ENCODE measurements around the gene CDC5L.
A peak's percentile ranks its signal among the peaks of the same experiment; 100 is the strongest.

CDC5L gene

DNA sequence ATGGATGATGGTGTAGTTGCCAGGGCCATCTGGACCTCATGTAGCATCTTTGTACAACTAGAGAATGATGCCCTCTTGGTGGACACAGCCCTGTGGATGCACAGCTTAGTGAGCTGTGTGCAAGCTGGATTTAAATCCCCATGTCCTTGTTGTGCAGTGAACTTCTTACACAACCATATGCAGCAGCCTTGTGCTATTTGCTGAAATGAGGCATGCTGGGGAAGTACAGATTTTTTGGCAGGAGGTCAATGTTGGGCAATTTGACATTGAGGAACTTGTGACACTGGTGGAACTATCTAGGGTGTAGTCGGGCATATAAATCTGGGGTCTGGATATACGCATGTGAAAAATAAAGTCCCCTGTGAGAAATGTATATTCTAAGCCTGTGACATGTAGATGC is 5.8 kb upstream of the CDC5L start:
- Histone ChIP-seq H3K14ac (ENCODE audit: low read length) (no peak overlapping the region), H3K23ac (ENCODE audit: low read length) (no peak overlapping the region), H2AK5ac (ENCODE audit: low read length) (no peak overlapping the region), H2BK5ac (ENCODE audit: low read depth, low read length, poor library complexity) (no peak overlapping the region), H3K18ac (ENCODE audit: low read length) (no peak overlapping the region), H3K4ac (ENCODE audit: low read depth, low read length) (no peak overlapping the region), H3K4me2 (ENCODE audit: low read length) (no peak overlapping the region), H2BK120ac (ENCODE audit: insufficient read depth, low read length, poor library complexity) (no peak overlapping the region), H3K36me3 (ENCODE audit: control insufficient read depth in 1 of 2, insufficient read depth in 2 of 2, low read length in 2 of 2) (peaks cover 0 to 1% of the 10 kb centered on the region in 2 experiments), H3K79me2 (ENCODE audit: control insufficient read depth, insufficient read depth, low read length, poor library complexity) (no peaks in the 10 kb centered on the region), H2BK12ac (ENCODE audit: low read length) (no peak overlapping the region), H3K27me3 (ENCODE audit: insufficient read depth, low read length) (no peaks in the 10 kb centered on the region), H4K12ac (ENCODE audit: low read depth, low read length) (no peak overlapping the region), H3K27ac (ENCODE audit: low read depth, low read length) (no peak overlapping the region), H3K4me1 (ENCODE audit: control insufficient read depth in 1 of 2, insufficient read depth in 2 of 2, low read length in 2 of 2) (peaks cover 0 to 2% of the 10 kb centered on the region in 2 experiments), H2AFZ (ENCODE audit: insufficient read depth, low read length, poor library complexity) (no peak overlapping the region), H3K79me1 (ENCODE audit: low read length) (no peaks in the 10 kb centered on the region), H4K8ac (ENCODE audit: low read depth, low read length) (no peak overlapping the region), H3K9me3 (ENCODE audit: insufficient read depth, low read depth, low read length) (no peaks in the 10 kb centered on the region), H3K9ac (ENCODE audit: low read length) (peak overlapping the region; percentile 65), H3K4me3 (ENCODE audit: low read depth, low read length) (no peak overlapping the region), H4K91ac (ENCODE audit: low read depth, low read length) (no peak overlapping the region)
- no CpG with 5 or more reads among the region's 2 CpGs for WGBS (ENCODE audit: extremely low coverage, insufficient coverage, insufficient read length)
- peak; percentile 5 to 37 for DNase-seq

- Histone ChIP-seq H3K4ac (ENCODE audit: low read depth, low read length) (no peak overlapping the region), H4K91ac (ENCODE audit: low read depth, low read length) (no peak overlapping the region), H3K9ac (ENCODE audit: low read length) (no peak overlapping the region), H4K12ac (ENCODE audit: low read depth, low read length) (peak overlapping the region; percentile 70), H2AFZ (ENCODE audit: insufficient read depth, low read length, poor library complexity) (no peak overlapping the region), H2BK12ac (ENCODE audit: low read length) (no peak overlapping the region), H4K8ac (ENCODE audit: low read depth, low read length) (peak overlapping the region; percentile 93), H3K9me3 (ENCODE audit: insufficient read depth, low read depth, low read length) (no peaks in the 10 kb centered on the region), H3K79me2 (ENCODE audit: control insufficient read depth, insufficient read depth, low read length, poor library complexity) (peaks cover 8% of the 10 kb centered on the region), H3K18ac (ENCODE audit: low read length) (no peak overlapping the region), H3K36me3 (ENCODE audit: control insufficient read depth in 1 of 2, insufficient read depth in 2 of 2, low read length in 2 of 2) (peaks cover 4% of the 10 kb centered on the region in 2 experiments), H3K23ac (ENCODE audit: low read length) (no peak overlapping the region), H3K4me3 (ENCODE audit: low read depth, low read length) (no peak overlapping the region), H2BK5ac (ENCODE audit: low read depth, low read length, poor library complexity) (no peak overlapping the region), H3K14ac (ENCODE audit: low read length) (no peak overlapping the region), H3K79me1 (ENCODE audit: low read length) (peaks cover 8% of the 10 kb centered on the region), H2AK5ac (ENCODE audit: low read length) (no peak overlapping the region), H3K4me1 (ENCODE audit: control insufficient read depth in 1 of 2, insufficient read depth in 2 of 2, low read length in 2 of 2) (peaks cover 0 to 8% of the 10 kb centered on the region in 2 experiments), H3K27ac (ENCODE audit: low read depth, low read length) (no peak overlapping the region), H2BK120ac (ENCODE audit: insufficient read depth, low read length, poor library complexity) (no peak overlapping the region), H3K27me3 (ENCODE audit: insufficient read depth, low read length) (no peaks in the 10 kb centered on the region), H3K4me2 (ENCODE audit: low read length) (peak overlapping the region; percentile 93)
- no peak for DNase-seq
- WGBS (ENCODE audit: extremely low coverage, insufficient coverage, insufficient read length) = no CpG with 5 or more reads among the region's 6 CpGs
Observed at GRCh38 chr6:44386364-44386928, 1.1 kb upstream of the CDC5L start.

DNA sequence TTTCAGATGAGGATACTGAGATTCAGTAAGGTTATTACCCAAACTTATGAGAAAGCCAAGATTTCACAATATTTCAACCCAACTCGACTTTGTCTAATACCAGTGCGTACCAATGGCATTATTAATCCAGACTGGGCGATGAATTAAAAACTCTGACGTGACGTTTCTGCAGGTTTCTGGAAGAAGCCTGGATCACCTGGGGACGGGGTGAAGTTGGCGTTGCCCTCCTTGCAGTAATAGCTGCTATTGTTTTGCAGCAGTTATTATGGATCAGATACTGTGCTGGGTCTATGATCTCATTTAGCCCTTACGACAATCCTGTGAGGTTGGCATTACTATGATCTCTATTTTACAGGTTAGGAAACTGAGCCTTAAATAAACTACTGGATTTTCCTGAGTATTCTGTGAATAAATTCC is 569 bp upstream of the CDC5L start:
- Histone ChIP-seq H3K36me3 (ENCODE audit: control insufficient read depth in 1 of 2, insufficient read depth in 2 of 2, low read length in 2 of 2) (peaks cover 7% of the 10 kb centered on the region in 2 experiments), H4K91ac (ENCODE audit: low read depth, low read length) (peak overlapping the region; percentile 72), H4K8ac (ENCODE audit: low read depth, low read length) (peak overlapping the region; percentile 93), H2BK120ac (ENCODE audit: insufficient read depth, low read length, poor library complexity) (peak overlapping the region; percentile 3), H3K4me1 (ENCODE audit: control insufficient read depth in 1 of 2, insufficient read depth in 2 of 2, low read length in 2 of 2) (peaks cover 0 to 8% of the 10 kb centered on the region in 2 experiments), H3K79me1 (ENCODE audit: low read length) (peaks cover 8% of the 10 kb centered on the region), H4K12ac (ENCODE audit: low read depth, low read length) (peak overlapping the region; percentile 70), H3K79me2 (ENCODE audit: control insufficient read depth, insufficient read depth, low read length, poor library complexity) (peaks cover 8% of the 10 kb centered on the region), H3K23ac (ENCODE audit: low read length) (no peak overlapping the region), H3K9ac (ENCODE audit: low read length) (peak overlapping the region; percentile 93), H3K4me2 (ENCODE audit: low read length) (peak overlapping the region; percentile 93), H3K9me3 (ENCODE audit: insufficient read depth, low read depth, low read length) (no peaks in the 10 kb centered on the region), H3K14ac (ENCODE audit: low read length) (peak overlapping the region; percentile 79), H3K4ac (ENCODE audit: low read depth, low read length) (peak overlapping the region; percentile 39), H2AK5ac (ENCODE audit: low read length) (no peak overlapping the region), H2BK5ac (ENCODE audit: low read depth, low read length, poor library complexity) (no peak overlapping the region), H3K18ac (ENCODE audit: low read length) (peak overlapping the region; percentile 74), H2AFZ (ENCODE audit: insufficient read depth, low read length, poor library complexity) (peak overlapping the region; percentile 66), H3K4me3 (ENCODE audit: low read depth, low read length) (peak overlapping the region; percentile 67), H3K27ac (ENCODE audit: low read depth, low read length) (peak overlapping the region; percentile 98), H2BK12ac (ENCODE audit: low read length) (no peak overlapping the region), H3K27me3 (ENCODE audit: insufficient read depth, low read length) (no peaks in the 10 kb centered on the region)
- peak; percentile 33 to 74 for DNase-seq
- no CpG with 5 or more reads among the region's 8 CpGs for WGBS (ENCODE audit: extremely low coverage, insufficient coverage, insufficient read length)

- H3K79me1 ChIP-seq (ENCODE audit: low read length) = peaks cover 8% of the 10 kb centered on the region
- WGBS (ENCODE audit: extremely low coverage, insufficient coverage, insufficient read length) = no CpG with 5 or more reads among the region's 10 CpGs
- peaks cover 8% of the 10 kb centered on the region for H3K79me2 ChIP-seq (ENCODE audit: control insufficient read depth, insufficient read depth, low read length, poor library complexity)
- H4K91ac ChIP-seq (ENCODE audit: low read depth, low read length) = no peak overlapping the region
- H4K12ac ChIP-seq (ENCODE audit: low read depth, low read length) = peak overlapping the region; percentile 35
- H2BK5ac ChIP-seq (ENCODE audit: low read depth, low read length, poor library complexity) = no peak overlapping the region
- peak overlapping the region; percentile 71 for H3K4ac ChIP-seq (ENCODE audit: low read depth, low read length)
- peak overlapping the region; percentile 93 for H3K4me2 ChIP-seq (ENCODE audit: low read length)
- no peaks in the 10 kb centered on the region for H3K27me3 ChIP-seq (ENCODE audit: insufficient read depth, low read length)
- no peaks in the 10 kb centered on the region for H3K9me3 ChIP-seq (ENCODE audit: insufficient read depth, low read depth, low read length)
- no peak overlapping the region for H2AFZ ChIP-seq (ENCODE audit: insufficient read depth, low read length, poor library complexity)
- peaks cover 7 to 9% of the 10 kb centered on the region in 2 experiments for H3K36me3 ChIP-seq (ENCODE audit: control insufficient read depth in 1 of 2, insufficient read depth in 2 of 2, low read length in 2 of 2)
- H2BK12ac ChIP-seq (ENCODE audit: low read length) = no peak overlapping the region
- H3K9ac ChIP-seq (ENCODE audit: low read length) = peak overlapping the region; percentile 78
- H3K18ac ChIP-seq (ENCODE audit: low read length) = no peak overlapping the region
- peak overlapping the region; percentile 9 for H4K8ac ChIP-seq (ENCODE audit: low read depth, low read length)
- peak overlapping the region; percentile 95 for H3K4me3 ChIP-seq (ENCODE audit: low read depth, low read length)
- no peak overlapping the region for H3K23ac ChIP-seq (ENCODE audit: low read length)
- H2BK120ac ChIP-seq (ENCODE audit: insufficient read depth, low read length, poor library complexity) = no peak overlapping the region
- peaks cover 0 to 8% of the 10 kb centered on the region in 2 experiments for H3K4me1 ChIP-seq (ENCODE audit: control insufficient read depth in 1 of 2, insufficient read depth in 2 of 2, low read length in 2 of 2)
- no peak overlapping the region for H2AK5ac ChIP-seq (ENCODE audit: low read length)
- DNase-seq = peak; percentile 51 to 77
- H3K27ac ChIP-seq (ENCODE audit: low read depth, low read length) = no peak overlapping the region
- H3K14ac ChIP-seq (ENCODE audit: low read length) = peak overlapping the region; percentile 65
Observed at GRCh38 chr6:44388135-44388487, 605 bp downstream of the CDC5L start.

Data from trophoblast cell (in vitro differentiated cells and primary cell).